C4-2B (cell line): ENCODE data around the gene DYRK2.

Experiments
- ZFX ChIP-seq: fragments of 450-650 bp; IDR thresholded peaks from 2 replicates; pipeline ENCODE4 v1.6.1; 2017
- TF ChIP-seq, protein P1 (sequence below): fragments of 450-650 bp; conservative IDR thresholded peaks from 2 replicates; pipeline ENCODE4 v1.5.1; 2017; ENCODE audit warnings: mild to moderate bottlenecking

DNA sequence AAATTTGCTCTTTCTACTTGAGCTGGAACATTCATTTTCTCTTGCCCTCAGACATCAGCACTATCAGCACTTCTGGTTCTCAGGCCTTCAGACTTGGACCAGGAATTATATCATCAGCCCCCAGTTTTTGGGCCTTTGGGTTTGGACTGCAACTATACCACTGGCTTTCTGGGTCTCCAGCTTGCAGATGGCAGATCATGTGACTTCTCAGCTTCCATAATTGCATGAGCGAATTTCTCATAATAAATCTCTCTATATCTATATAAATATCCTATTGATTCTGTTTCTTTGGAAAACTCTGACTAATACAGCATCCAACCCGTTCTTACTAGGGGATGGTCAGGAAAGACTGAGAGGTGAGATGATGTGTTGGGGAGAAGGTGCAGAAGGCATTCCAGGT, 22.4 kb upstream of the DYRK2 start:
- TF ChIP-seq, protein P1, sequence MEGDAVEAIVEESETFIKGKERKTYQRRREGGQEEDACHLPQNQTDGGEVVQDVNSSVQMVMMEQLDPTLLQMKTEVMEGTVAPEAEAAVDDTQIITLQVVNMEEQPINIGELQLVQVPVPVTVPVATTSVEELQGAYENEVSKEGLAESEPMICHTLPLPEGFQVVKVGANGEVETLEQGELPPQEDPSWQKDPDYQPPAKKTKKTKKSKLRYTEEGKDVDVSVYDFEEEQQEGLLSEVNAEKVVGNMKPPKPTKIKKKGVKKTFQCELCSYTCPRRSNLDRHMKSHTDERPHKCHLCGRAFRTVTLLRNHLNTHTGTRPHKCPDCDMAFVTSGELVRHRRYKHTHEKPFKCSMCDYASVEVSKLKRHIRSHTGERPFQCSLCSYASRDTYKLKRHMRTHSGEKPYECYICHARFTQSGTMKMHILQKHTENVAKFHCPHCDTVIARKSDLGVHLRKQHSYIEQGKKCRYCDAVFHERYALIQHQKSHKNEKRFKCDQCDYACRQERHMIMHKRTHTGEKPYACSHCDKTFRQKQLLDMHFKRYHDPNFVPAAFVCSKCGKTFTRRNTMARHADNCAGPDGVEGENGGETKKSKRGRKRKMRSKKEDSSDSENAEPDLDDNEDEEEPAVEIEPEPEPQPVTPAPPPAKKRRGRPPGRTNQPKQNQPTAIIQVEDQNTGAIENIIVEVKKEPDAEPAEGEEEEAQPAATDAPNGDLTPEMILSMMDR: no peak
- TF ChIP-seq ZFX: no peak
